ENCODE data around the gene PRF1.

Gene PRF1

DNA sequence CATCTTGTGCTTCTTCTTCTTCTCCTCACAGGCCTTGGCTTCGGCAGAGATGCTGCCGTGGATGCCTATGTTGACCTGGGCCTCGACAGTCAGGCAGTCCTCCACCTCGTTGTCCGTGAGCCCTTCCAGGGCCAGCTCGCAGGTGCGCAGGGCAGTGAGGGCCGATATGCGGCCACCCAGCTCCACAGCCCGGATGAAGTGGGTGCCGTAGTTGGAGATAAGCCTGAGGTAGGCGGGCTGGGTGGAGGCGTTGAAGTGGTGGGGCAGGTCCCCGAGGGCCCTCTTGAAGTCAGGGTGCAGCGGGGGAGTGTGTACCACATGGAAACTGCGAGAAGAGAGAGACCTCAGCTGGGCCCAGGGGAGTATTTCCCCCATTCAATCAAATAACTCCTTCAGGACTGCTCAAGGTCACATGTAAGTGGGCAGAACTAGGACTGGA is 3.7 kb downstream of the PRF1 start:
- Histone ChIP-seq H3K4me3 (ENCODE audit: low read length) (no peak overlapping the region), H3K9me3 (ENCODE audit: control insufficient read depth, low read length) (no peaks in the 10 kb centered on the region), H3K36me3 (ENCODE audit: control insufficient read depth, insufficient read depth, low read length) (no peaks in the 10 kb centered on the region), H3K4me1 (ENCODE audit: control insufficient read depth, insufficient read depth, low read length) (peaks cover 11% of the 10 kb centered on the region), H3K27me3 (ENCODE audit: control insufficient read depth, insufficient read depth, low read length) (no peaks in the 10 kb centered on the region), H3K9ac (ENCODE audit: low read length) (no peak overlapping the region)

DNA sequence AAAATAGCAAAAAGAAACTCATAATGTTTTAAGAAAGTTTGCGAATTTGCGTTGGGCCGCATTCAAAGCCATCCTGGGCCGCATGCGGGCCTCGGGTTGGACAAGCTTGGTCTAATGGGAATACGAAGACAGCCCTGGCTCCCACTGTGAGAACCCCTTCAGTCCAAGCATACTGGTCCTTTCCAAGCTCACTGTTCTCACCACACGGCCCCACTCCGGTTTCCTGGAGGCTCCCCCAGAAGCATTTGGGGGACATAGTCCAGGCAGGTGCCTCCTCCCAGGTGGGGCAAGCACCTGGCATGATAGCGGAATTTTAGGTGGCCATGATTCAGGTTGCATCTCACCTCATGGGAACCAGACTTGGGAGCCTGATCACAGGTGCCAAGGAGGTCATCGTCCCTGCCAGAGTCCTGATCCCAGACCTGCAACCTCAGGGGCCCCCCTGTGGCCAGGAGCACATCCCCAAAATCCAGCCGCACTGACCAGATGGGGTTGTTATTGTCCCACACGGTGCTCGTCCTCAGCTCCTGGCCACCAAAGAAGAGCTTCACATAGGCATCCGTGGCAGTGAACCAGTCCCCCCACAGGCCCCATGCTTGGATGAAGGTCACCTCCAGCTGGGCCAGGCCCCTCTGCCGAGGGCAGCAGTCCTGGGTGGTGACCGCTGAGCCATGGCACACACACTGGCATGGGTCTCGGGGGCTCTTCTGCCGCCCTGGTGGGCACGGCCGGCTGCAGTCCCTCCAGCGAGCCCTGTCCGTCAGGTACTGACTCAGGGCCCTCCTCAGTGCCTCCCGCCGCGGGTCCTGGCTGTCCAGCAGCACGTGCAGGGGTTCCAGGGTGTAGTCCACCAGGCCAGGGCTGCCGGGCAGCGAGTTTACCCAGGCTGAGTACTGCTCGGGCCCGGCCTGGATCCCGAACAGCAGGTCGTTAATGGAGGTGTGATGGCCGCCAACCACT is 4.4 kb downstream of the PRF1 start:
- no peaks in the 10 kb centered on the region for H3K27me3 ChIP-seq (ENCODE audit: control insufficient read depth, insufficient read depth, low read length)
- no peak overlapping the region for H3K4me3 ChIP-seq (ENCODE audit: low read length)
- H3K36me3 ChIP-seq (ENCODE audit: control insufficient read depth, insufficient read depth, low read length): no peaks in the 10 kb centered on the region
- peaks cover 11% of the 10 kb centered on the region for H3K4me1 ChIP-seq (ENCODE audit: control insufficient read depth, insufficient read depth, low read length)
- H3K9ac ChIP-seq (ENCODE audit: low read length): no peak overlapping the region
- H3K9me3 ChIP-seq (ENCODE audit: control insufficient read depth, low read length): no peaks in the 10 kb centered on the region

DNA sequence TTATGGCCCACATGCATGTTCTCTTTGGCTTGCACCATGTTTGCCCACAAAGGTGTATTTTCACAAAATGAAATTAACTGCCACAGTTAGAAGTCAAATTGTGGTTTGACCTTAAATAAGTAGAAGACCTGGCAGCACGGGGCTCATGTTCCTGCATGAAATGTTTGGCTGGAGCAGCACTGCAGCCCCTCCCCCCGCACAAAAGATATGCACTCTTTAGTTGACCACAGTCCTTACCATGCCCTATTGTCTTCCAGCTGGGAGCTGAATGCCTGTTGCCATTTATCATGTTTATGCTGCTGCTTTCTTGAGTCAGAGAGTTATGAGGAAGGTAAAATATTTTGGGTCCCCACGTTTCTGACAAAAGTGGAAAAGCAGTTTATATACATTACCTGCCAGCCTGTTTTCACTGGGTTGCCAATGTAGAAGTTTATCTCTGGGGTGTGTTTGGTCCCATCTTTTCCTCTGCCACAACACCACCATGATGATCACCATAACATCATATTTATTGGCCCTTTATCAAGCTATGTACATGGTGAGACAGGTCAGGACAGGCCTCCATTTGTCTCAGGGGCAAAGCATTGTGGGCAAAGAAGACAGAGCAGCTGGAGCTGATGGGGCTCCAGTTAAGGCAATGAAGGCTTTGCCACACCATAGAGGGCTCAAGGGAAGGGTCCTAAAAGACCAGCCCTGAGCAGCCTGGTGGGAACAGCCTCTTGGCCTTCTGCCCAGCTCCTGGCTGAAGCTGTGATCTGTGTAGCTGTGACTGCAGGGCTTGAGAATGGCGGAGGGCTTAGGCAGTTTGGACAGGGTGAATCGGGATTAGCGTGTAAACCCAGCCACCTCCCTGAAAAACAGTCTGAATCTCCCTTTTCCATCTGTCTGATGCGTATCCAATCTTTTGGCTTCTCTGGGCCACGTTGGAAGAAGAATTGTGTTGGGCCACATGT is 5.4 kb downstream of the PRF1 start:
- no peak overlapping the region for H3K9ac ChIP-seq (ENCODE audit: low read length)
- no peaks in the 10 kb centered on the region for H3K27me3 ChIP-seq (ENCODE audit: control insufficient read depth, insufficient read depth, low read length)
- H3K4me3 ChIP-seq (ENCODE audit: low read length): no peak overlapping the region
- peaks cover 11% of the 10 kb centered on the region for H3K4me1 ChIP-seq (ENCODE audit: control insufficient read depth, insufficient read depth, low read length)
- H3K36me3 ChIP-seq (ENCODE audit: control insufficient read depth, insufficient read depth, low read length): no peaks in the 10 kb centered on the region
- no peaks in the 10 kb centered on the region for H3K9me3 ChIP-seq (ENCODE audit: control insufficient read depth, low read length)

DNA sequence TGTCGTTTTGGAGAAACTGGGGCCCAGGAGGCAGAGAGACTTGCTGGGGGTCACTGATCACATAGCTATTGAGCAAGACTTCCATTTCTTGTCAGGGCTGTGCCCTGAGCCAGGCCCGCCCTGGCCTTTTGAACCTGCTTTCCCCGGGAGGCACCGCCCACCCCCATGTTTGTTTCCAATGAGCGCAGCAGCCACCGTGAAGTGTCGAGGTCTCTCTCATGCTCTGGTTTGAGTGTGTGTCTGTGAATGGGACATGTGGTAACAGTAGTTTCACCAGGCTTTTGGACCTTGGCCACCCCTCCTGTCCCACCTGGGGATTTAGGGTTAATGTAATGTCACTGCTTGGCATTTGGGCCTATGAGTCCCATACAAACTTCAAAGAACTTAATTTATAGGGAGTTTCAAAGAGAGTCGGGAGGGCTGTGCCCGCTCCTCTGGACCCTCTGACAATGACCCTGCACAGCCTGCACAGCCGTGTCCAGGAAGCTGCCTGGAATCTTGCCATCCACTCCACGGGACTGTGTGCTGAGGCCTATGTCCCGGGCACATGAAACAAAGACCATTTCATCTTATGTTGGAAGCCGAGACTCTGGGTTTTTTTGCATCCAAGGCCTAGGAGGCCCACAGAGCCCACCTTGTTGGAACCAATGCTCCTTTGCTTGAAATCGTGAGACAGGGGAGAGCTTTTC is 6.3 kb downstream of the PRF1 start:
- no peak overlapping the region for H3K4me3 ChIP-seq (ENCODE audit: low read length)
- no peaks in the 10 kb centered on the region for H3K27me3 ChIP-seq (ENCODE audit: control insufficient read depth, insufficient read depth, low read length)
- H3K9ac ChIP-seq (ENCODE audit: low read length): no peak overlapping the region
- no peaks in the 10 kb centered on the region for H3K9me3 ChIP-seq (ENCODE audit: control insufficient read depth, low read length)
- H3K36me3 ChIP-seq (ENCODE audit: control insufficient read depth, insufficient read depth, low read length): no peaks in the 10 kb centered on the region
- peaks cover 11% of the 10 kb centered on the region for H3K4me1 ChIP-seq (ENCODE audit: control insufficient read depth, insufficient read depth, low read length)

DNA sequence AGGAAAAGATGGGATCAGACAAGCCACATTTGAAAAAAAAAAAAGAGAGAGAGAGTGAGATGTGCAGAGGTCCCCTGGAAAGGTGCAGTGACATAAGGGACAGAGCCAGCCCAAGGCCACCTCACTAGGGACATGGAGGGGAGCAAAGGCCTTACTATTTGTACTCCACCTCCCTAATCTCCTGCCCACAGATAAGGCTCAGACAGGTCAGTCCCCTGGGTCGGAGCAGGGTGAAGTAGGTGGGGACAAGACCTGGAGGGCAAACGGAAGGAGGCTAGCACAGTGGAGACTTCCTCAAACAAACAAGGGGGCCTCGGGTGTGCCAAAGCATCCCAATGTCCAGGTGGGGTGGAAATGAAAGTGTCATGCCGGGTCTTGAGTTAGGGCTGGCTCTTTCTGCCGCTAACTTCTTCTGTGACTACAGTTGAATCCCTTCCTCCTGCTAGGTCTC is 7.0 kb downstream of the PRF1 start:
- no peak overlapping the region for H3K9ac ChIP-seq (ENCODE audit: low read length)
- H3K4me1 ChIP-seq (ENCODE audit: control insufficient read depth, insufficient read depth, low read length): peaks cover 11% of the 10 kb centered on the region
- H3K27me3 ChIP-seq (ENCODE audit: control insufficient read depth, insufficient read depth, low read length): no peaks in the 10 kb centered on the region
- H3K36me3 ChIP-seq (ENCODE audit: control insufficient read depth, insufficient read depth, low read length): no peaks in the 10 kb centered on the region
- no peaks in the 10 kb centered on the region for H3K9me3 ChIP-seq (ENCODE audit: control insufficient read depth, low read length)
- no peak overlapping the region for H3K4me3 ChIP-seq (ENCODE audit: low read length)

DNA sequence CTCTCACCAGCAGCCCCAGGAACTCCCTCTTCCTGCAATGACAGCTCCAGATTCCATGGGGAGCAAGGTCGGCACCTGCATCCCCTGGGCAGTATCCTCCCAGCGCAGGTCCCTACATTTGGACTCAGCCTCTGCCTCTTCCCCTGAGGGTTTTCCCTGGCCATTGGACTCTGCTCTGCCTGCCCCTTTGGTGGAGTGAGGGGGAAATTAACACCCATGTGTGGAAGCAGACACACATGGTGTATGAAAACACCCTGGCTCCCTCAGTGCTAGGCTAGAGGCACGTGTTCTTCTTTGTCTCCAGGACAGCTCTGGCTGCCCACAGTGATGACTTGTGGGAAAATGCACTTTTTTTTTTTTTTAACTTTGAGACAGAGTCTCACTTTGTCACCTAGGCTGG is 8.4 kb downstream of the PRF1 start:
- H3K9me3 ChIP-seq (ENCODE audit: control insufficient read depth, low read length): no peaks in the 10 kb centered on the region
- H3K36me3 ChIP-seq (ENCODE audit: control insufficient read depth, insufficient read depth, low read length): no peaks in the 10 kb centered on the region
- no peak overlapping the region for H3K9ac ChIP-seq (ENCODE audit: low read length)
- H3K27me3 ChIP-seq (ENCODE audit: control insufficient read depth, insufficient read depth, low read length): no peaks in the 10 kb centered on the region
- no peak overlapping the region for H3K4me3 ChIP-seq (ENCODE audit: low read length)
- H3K4me1 ChIP-seq (ENCODE audit: control insufficient read depth, insufficient read depth, low read length): peaks cover 11% of the 10 kb centered on the region

DNA sequence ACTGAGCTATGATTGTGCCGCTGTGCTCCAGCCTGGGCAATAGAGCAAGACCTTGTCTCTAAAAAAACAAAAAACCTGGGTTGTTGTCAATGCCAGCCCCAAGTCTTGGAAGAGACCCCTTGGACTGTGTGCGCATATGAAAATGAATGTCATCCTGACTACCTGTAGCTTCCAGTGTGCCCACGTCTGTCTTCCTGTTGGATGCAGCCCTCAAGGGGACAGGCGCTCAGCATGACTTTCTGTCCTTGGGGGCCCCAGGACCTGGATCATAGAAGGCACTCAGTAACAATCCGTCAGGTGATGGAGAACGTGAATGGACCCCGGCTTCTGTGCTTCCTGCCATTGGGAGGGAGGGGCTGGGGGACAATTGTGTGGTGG is 9.0 kb downstream of the PRF1 start:
- H3K27me3 ChIP-seq (ENCODE audit: control insufficient read depth, insufficient read depth, low read length): no peaks in the 10 kb centered on the region
- peaks cover 11% of the 10 kb centered on the region for H3K4me1 ChIP-seq (ENCODE audit: control insufficient read depth, insufficient read depth, low read length)
- H3K36me3 ChIP-seq (ENCODE audit: control insufficient read depth, insufficient read depth, low read length): no peaks in the 10 kb centered on the region
- H3K9me3 ChIP-seq (ENCODE audit: control insufficient read depth, low read length): no peaks in the 10 kb centered on the region
- no peak overlapping the region for H3K9ac ChIP-seq (ENCODE audit: low read length)
- H3K4me3 ChIP-seq (ENCODE audit: low read length): no peak overlapping the region

DNA sequence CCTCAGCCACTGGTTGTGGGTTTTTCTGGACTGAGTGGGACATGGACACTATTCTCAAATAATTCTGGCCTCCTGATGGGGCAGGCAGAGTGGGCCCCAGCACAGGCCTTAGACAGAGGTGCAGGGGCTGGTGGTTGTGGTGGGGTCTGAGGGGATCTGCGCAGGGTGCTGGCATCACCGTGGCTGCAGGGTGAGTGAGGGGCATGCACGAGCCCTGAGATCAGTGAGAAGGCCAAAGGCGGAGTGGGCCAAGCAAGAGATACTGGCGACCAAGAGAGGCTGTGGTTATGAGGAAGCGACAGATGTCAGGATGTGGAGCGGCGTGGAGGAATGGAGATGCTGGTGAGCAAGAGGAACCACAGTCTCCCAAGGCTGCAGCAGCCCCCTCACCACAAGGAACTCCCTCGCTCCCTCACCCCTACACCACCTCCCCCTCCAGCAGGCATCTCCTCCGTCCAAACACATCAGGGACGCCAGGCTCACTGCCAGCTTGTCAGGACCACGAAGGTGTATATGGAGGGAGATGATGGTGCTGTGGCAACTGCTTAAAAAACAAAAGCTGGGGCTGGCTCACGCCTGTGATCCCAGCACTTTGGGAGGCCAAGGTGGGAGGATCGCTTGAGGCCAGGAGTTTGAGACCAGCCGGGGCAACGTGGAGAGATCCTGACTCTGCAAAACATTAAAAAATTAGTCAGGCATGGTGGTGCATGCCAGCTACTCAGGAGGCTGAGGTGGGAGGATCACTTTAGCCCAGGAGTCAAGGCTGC is 9.6 kb downstream of the PRF1 start:
- Histone ChIP-seq H3K9me3 (ENCODE audit: control insufficient read depth, low read length) (no peaks in the 10 kb centered on the region), H3K4me3 (ENCODE audit: low read length) (no peak overlapping the region), H3K4me1 (ENCODE audit: control insufficient read depth, insufficient read depth, low read length) (peaks cover 11% of the 10 kb centered on the region), H3K9ac (ENCODE audit: low read length) (no peak overlapping the region), H3K27me3 (ENCODE audit: control insufficient read depth, insufficient read depth, low read length) (no peaks in the 10 kb centered on the region), H3K36me3 (ENCODE audit: control insufficient read depth, insufficient read depth, low read length) (no peaks in the 10 kb centered on the region)

DNA sequence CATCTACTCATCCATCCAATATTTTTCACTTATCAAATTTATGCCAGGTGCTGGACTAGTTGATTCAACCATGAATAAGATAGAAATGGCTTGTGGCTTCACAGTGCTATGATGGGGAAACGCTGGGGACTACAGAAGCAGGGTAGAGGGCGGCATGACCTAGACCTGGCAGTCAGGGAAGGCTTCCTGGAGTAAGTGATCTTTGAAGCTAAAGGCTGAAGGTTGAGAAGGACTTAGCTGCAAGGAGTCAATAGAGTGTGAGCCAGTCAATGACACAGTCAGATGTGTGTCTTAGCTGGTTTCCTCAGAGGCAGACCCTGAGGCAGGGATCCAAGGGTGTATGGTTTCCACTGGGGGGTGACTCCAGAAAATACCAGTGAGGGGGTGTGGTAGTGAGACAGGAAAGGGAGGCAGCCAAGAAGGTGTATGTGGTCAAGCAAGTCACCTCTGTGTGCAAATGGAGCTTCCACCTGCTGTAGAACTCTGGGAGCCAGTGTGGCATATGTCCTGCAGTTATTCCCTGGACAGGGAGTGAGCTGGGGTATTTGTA is 10.3 kb downstream of the PRF1 start:
- Histone ChIP-seq H3K4me1 (ENCODE audit: control insufficient read depth, insufficient read depth, low read length) (peaks cover 11% of the 10 kb centered on the region), H3K27me3 (ENCODE audit: control insufficient read depth, insufficient read depth, low read length) (no peaks in the 10 kb centered on the region), H3K36me3 (ENCODE audit: control insufficient read depth, insufficient read depth, low read length) (no peaks in the 10 kb centered on the region), H3K9ac (ENCODE audit: low read length) (no peak overlapping the region), H3K9me3 (ENCODE audit: control insufficient read depth, low read length) (no peaks in the 10 kb centered on the region), H3K4me3 (ENCODE audit: low read length) (no peak overlapping the region)

DNA sequence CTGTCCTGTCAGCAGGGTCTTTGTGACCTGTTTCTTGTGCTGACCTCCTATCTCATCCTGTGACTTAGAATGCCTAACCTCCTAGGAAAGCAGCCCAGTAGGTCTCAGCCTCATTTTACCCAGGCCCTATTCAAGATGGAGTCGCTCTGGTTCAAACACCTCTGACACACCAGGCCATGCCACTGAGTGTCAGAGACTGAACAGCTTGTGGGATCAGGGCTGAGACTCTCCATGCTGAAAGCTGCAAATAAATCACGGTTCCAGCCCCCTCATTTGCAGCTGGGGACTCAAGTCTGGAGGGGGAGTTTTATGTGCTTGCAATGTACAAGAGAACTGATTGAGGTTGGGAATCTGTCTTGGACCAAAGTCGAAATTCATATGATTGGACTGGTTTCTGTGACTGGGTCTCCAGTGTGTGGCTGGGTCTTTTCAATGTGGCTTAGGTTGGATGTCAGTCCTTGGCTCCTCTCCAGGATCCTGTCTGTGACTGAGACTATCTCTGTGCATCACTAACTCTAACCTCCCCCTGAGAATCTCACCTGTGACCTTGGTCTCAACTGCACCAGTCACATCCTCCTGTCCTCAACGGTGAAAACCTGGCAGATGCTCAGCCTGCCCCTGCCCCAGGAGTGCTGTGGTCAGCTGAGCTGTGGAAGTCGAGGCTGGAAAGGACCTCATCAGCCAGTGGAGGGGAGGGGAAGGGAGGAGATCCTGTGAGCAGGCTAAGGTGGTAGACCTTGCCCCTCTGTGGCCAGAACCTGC is 11.7 kb downstream of the PRF1 start:
- Histone ChIP-seq H3K9ac (ENCODE audit: low read length) (no peak overlapping the region), H3K4me3 (ENCODE audit: low read length) (no peak overlapping the region), H3K4me1 (ENCODE audit: control insufficient read depth, insufficient read depth, low read length) (peaks cover 6% of the 10 kb centered on the region), H3K9me3 (ENCODE audit: control insufficient read depth, low read length) (no peaks in the 10 kb centered on the region), H3K27me3 (ENCODE audit: control insufficient read depth, insufficient read depth, low read length) (no peaks in the 10 kb centered on the region), H3K36me3 (ENCODE audit: control insufficient read depth, insufficient read depth, low read length) (no peaks in the 10 kb centered on the region)

All from mucosa of stomach (tissue), 1 donor.